Measurements from ENCODE around the gene RNF26.

DNA sequence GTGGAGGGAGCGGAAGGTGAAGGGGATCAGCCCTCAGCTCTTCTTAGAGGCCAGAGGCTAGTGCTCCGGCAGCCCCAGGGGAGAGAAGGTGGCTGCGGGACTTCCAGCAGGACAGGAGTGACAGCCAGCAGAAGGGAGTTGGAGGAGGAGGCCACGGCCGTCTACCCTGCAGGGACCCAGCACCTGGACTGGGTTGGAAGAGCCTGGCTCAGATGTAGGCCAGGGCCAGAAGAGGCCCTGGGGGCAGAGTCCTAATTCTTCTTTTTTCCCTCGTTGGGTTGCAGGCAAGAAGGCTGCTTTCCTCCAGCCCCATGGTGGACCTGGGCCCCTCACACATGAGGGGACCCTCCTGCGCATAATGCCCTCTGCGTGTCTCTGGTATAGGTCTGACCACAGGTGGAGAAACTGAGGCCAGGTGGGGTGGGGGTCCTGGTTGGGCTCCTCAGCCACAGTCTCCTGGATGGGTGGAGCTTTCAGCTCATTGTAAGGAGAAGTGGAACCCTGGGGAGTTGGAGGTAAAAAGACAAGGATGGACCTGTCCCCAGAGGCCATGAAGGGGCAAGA, 15.1 kb upstream of the RNF26 start:
- TF ChIP-seq, protein P1, sequence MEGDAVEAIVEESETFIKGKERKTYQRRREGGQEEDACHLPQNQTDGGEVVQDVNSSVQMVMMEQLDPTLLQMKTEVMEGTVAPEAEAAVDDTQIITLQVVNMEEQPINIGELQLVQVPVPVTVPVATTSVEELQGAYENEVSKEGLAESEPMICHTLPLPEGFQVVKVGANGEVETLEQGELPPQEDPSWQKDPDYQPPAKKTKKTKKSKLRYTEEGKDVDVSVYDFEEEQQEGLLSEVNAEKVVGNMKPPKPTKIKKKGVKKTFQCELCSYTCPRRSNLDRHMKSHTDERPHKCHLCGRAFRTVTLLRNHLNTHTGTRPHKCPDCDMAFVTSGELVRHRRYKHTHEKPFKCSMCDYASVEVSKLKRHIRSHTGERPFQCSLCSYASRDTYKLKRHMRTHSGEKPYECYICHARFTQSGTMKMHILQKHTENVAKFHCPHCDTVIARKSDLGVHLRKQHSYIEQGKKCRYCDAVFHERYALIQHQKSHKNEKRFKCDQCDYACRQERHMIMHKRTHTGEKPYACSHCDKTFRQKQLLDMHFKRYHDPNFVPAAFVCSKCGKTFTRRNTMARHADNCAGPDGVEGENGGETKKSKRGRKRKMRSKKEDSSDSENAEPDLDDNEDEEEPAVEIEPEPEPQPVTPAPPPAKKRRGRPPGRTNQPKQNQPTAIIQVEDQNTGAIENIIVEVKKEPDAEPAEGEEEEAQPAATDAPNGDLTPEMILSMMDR (IDR thresholded peaks at IDR 0.05): no peak
- TF ChIP-seq ZFX (IDR thresholded peaks at IDR 0.05; ENCODE audit: borderline replicate concordance): no peak
